GM12864 (cell line): Measurements from ENCODE around the gene TTC23L.

Source experiments
- DNase-seq: peaks from one replicate; pipeline ENCODE4 v3.0.0-alpha.2; 2011; ENCODE audit warnings: low read depth
- H3K4me3 ChIP-seq: 2 replicates; pipeline ENCODE4 v1.5.1; 2011; ENCODE audit warnings: mild to moderate bottlenecking, low read depth, low read length, control low read depth
- TF ChIP-seq, protein P1 (sequence below): IDR thresholded peaks from 2 replicates; pipeline ENCODE4 v1.5.1; 2011; ENCODE audit warnings: low read depth, mild to moderate bottlenecking, moderate library complexity, low read length, control low read depth, inconsistent platforms; ENCODE audit errors: missing control alignments

TTC23L gene

GRCh38 chr5:34833976-34834793 lies 4.8 kb upstream of the TTC23L start:
- TF ChIP-seq, protein P1, sequence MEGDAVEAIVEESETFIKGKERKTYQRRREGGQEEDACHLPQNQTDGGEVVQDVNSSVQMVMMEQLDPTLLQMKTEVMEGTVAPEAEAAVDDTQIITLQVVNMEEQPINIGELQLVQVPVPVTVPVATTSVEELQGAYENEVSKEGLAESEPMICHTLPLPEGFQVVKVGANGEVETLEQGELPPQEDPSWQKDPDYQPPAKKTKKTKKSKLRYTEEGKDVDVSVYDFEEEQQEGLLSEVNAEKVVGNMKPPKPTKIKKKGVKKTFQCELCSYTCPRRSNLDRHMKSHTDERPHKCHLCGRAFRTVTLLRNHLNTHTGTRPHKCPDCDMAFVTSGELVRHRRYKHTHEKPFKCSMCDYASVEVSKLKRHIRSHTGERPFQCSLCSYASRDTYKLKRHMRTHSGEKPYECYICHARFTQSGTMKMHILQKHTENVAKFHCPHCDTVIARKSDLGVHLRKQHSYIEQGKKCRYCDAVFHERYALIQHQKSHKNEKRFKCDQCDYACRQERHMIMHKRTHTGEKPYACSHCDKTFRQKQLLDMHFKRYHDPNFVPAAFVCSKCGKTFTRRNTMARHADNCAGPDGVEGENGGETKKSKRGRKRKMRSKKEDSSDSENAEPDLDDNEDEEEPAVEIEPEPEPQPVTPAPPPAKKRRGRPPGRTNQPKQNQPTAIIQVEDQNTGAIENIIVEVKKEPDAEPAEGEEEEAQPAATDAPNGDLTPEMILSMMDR: no peak
- no peak for DNase-seq
- H3K4me3 ChIP-seq: no peak overlapping the region

- no peak for DNase-seq
- TF ChIP-seq, protein P1: no peak
- no peak overlapping the region for H3K4me3 ChIP-seq
Observed at GRCh38 chr5:34834794-34835089, 4.2 kb upstream of the TTC23L start.

- DNase-seq: no peak
- H3K4me3 ChIP-seq: no peak overlapping the region
- TF ChIP-seq, protein P1: no peak
Observed at GRCh38 chr5:34835664-34836063, 3.3 kb upstream of the TTC23L start.

- TF ChIP-seq, protein P1: no peak
Observed at GRCh38 chr5:34841816-34842215, 2.9 kb downstream of the TTC23L start.

GRCh38 chr5:34842554-34842953 lies 3.6 kb downstream of the TTC23L start:
- DNase-seq: no peak
- no peak overlapping the region for H3K4me3 ChIP-seq
- TF ChIP-seq, protein P1: no peak

More at GRCh38 chr5:34841816-34842215, 2.9 kb downstream of the TTC23L start:
- DNase-seq: no peak
- no peak overlapping the region for H3K4me3 ChIP-seq

- H3K4me3 ChIP-seq: no peak overlapping the region
- no peak for DNase-seq
- TF ChIP-seq, protein P1: no peak
Observed at GRCh38 chr5:34843497-34843896, 4.5 kb downstream of the TTC23L start.

DNA sequence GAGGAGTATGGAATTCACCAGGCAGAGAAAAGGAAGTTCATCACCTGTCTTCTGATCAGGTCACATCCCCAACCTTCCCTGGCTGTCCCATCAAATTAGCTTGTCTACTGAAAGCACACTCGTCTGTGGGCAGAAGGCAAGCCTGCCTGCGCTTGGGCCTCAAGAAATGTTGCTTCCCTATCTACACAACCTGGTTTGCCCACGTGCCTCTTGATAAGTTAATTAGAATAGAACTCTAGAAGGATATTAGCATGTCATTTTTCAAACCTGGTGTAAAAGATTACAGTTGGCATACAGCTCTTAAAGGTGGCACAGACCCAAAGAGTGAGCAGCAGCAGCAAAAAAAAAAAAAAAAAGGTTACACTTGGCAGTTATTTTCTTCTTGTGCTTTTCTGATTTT lies 5.1 kb downstream of the TTC23L start:
- TF ChIP-seq, protein P1: no peak
- H3K4me3 ChIP-seq: no peak overlapping the region

More for the DNA sequence above, 5.1 kb downstream of the TTC23L start:
- DNase-seq: no peak
